GM10847 (cell line): ENCODE data around the gene MSL3B.
A peak's percentile ranks its signal among the peaks of the same experiment; 100 is the strongest.

Experiments
- POLR2A ChIP-seq: IDR thresholded peaks from 2 replicates; pipeline ENCODE4 v1.6.1; 2011; ENCODE audit not compliant: insufficient read length; ENCODE audit errors: extremely low read depth

MSL3B gene

DNA sequence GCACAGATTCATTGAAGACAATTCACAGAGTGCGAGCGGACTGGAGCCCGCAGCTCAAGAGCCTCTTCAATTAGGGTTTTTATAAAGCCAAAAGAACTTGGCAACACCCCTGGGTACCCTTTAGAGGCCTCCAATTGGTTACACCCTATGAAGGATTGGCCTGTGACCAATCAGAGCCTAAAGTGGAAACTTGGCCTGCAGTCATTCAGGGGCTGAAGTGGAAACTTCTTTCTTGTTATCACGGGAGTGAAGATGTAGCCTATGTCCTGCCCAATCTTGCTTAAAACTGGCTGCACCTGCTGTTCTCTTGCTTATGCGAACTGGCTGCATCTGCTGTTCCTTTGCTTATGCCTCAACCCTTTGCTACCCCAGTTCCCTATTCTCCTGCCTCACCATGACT, 12.0 kb downstream of the MSL3B start:
- TF ChIP-seq POLR2A: no peak

DNA sequence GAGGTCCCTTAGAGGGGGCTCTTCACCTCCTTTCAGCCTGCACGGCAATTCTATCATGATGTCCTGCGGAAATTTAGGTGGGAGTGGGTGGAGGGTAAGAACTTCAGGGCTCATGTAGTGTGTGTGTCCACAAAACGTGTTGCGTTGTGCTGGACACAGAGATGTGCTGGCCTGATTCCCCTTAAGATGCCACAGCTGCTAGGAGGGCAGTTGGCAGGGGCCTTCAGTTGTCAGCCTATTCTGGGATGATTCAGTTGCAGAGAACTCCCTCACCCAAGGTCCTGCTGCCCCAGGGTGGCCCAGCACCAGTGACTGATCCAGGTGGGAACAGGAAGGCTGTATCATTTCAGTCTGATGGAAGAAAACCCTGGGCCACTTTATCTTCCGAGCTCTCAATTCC, 12.8 kb downstream of the MSL3B start:
- TF ChIP-seq POLR2A: no peak

DNA sequence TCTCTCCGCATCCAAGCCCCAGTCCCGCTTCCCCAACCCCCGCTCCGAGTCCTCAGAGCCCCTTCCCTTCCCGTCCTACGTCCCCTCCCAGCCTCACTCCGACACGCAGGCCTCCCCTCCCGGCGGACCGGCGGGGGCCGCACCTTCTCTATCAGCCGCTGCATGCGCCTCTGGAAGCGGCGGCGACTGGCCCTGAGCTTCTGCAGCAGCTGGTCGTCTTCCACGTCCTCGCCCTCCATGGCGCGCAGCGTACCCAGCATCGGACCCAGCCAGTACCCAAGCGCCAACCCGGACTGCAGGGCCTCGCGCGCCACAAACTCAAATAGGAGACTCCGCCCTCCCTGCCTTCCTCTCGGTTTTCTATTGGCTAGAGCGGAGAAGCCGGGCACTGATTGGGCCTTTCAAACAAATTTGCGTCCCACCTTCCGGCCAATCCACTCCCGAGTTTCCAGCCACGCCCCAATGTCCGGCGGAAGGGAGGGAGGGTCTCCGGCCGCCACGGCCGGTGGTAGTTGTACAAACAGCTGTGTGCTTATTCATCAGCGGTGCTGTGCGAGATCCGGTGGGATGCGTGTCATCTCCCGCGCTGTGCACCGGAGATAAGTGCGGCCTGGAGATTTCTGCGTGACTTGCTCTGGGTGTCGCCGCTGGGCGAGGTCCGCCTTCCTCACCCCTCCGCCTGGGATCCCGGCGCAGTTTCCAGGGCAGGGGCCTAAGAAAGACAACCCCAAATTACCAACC, 13.8 kb downstream of the MSL3B start, which contains the start of gene HJURP:
TSS of gene HJURP (minus strand) at position 295 of the 741 bp plus-strand sequence. CDS start at position 260, 35 bp downstream.
- peak; percentile 77 for TF ChIP-seq POLR2A

DNA sequence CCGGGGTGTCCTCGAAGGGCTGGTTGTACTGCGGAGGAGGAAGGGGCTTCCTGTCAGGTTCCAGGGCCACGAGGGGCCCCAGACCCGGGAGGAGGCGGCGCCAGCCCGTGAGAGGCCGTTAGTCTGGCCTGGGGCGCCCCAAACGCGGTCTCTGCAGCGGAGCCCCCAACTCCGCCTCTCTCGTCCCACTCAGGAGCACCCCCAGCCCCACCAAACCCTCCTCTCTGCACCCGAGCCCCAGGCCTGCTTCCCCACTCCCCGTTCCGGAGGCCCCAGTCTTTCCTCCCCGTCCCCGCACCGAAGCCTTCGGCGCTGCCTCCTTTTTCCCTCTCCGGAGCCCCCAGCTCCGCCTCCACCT, 14.3 kb downstream of the MSL3B start:
- TF ChIP-seq POLR2A: no peak

DNA sequence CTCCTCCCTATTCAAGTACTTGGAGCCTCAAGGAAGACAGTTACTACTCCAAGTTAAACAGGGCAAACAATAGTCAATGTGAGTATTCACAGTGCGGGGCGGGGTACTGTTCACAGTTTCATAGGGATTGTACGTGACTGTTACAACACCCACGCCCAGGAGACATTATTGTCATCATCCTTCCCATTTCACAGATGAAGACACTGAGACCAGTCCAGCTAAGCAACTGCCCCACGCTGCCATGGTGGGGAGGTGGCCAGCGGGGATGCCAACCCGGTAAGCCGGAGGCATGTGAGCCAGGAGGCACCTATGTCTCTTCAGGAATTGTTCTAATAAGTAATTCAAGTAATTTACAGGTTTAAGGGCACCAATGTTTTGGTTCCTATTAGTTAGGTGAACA, 14.8 kb downstream of the MSL3B start:
- no peak for TF ChIP-seq POLR2A

DNA sequence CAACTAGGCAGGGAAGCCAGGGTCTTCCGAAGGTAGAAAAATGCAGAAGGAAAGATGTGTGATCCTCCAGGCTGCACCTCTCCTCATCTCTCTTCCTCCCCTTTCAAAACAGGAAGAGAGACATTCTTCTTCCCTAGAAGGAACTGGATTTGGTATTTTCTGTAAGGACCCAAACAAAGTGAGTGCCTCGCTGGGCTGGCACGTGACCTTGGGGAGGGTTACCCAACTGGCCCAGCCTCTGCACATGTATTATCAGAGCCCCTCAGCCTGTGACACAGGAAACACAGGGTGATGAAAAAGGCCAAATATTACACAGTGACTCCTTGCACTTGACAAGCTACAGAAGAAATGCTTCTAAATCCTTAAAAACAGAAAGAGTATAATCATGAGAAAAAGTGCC, 16.1 kb downstream of the MSL3B start:
- no peak for TF ChIP-seq POLR2A

DNA sequence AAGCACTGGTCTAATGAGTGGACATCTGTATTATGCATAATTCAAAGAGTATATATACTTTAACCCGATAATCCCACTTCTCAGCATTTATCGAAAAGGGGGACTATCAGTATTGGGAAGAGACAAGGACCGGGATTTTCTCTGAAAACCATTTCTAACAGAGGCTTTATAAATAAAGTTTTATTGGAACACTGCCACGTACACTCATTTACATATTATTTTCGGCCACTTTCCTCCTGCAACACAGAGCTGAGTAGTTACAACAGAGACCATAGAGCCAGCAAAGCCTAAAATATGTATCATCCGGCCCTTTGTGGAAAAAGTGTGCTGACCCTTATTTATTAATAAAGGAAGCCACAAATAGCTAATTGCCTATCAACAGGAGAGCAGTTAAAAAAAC, 17.0 kb downstream of the MSL3B start:
- no peak for TF ChIP-seq POLR2A

DNA sequence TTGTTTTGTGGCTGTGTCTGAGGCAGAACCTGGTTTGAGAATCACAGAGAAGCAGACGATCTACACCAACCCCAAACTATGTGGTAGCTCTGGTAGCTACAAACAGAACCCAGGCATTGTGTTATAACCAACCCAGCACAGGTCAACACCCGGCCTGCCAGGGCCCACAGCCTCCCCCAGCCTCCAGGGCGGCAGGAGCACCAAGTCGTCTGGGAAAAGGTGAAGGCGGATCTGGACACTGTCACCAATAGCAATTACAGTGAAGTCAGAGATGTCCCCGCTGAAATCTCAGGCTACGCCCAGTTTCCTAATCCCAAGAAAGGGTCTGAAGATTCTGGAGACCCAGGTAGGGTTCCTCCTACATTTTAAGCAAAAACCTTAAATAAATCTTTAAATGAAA, 17.4 kb downstream of the MSL3B start:
- TF ChIP-seq POLR2A: no peak

DNA sequence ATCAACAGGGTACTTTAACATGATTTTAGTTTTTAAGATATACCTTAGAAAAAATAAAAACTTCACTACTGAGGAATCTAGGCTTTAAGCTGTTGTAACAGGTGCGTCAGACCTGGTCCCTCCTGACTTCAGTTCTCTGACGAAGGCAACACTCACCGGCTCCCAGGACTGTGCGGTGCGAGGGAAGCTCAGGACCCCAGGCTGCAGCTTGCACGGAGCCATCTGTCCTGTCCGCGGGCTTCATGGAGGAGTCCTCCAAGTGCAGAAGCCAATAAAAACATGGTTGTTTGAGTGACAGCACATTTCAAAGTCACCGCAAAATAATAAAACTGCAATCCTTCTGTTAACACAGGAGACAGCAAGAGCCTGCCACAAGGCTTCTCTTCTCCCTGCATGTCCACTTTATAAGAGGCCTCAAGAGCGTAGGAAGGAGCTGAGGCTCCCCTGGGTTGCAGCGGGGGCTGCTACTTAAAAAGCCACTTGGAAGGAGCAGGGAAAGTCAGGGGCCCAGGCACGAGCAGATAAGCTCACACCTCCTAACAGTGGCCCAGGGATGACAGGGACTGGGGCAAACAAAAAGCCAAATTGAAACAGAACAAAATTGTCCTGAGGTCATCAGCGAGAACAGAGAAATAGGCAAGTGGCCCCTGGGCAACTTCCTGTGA, 18.4 kb downstream of the MSL3B start:
- no peak for TF ChIP-seq POLR2A

DNA sequence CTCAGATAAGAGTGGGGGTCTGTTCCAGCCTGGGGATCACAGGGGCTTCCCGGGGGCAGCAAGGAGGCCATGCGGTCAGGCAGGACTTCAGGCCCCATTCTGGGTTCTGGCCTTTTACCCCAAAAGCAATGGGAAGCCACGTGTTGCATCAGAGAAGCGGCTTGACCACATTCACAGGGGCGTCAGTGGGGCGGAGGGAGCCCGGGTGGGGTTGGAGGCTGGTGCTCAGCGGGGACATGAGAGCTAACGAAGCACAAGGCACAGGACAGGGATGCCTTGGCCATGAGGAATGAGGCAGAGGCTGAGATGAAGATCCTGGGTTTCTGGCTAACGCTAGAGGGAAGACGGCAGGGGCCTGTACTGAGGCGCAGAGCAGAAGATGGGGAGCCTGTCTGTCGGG, 19.9 kb downstream of the MSL3B start:
- TF ChIP-seq POLR2A: no peak

DNA sequence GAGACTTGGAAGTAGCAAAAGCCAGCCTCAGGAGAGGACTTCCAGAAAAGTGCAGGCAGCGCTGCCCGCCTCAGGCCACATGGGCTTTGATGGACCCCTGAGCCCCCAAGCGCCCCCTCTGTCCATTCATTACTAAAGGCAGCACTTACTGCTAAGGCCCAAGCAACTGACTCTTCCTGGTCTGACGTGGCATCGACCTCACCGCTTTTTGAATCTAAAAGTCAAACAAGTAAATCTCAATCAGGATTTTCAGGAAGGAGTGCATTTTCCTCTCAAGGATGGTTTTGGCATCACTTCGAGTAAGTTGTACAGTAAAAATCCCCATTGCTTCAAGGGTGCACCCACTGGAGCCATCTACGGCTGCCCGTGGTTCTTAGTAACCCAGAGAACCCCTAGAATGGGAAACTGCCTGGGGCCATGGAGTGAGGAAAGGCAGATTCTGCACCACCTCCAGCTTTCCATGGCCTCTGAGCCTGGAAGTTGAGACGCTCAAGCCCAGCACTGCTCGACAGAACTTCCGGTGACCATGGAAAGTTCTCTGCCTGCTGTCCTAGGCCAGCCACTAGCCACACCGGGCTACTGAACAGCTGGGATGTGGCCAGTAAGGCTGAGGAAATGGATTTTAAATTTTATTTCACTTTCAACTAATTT, 20.8 kb downstream of the MSL3B start:
- TF ChIP-seq POLR2A: no peak

DNA sequence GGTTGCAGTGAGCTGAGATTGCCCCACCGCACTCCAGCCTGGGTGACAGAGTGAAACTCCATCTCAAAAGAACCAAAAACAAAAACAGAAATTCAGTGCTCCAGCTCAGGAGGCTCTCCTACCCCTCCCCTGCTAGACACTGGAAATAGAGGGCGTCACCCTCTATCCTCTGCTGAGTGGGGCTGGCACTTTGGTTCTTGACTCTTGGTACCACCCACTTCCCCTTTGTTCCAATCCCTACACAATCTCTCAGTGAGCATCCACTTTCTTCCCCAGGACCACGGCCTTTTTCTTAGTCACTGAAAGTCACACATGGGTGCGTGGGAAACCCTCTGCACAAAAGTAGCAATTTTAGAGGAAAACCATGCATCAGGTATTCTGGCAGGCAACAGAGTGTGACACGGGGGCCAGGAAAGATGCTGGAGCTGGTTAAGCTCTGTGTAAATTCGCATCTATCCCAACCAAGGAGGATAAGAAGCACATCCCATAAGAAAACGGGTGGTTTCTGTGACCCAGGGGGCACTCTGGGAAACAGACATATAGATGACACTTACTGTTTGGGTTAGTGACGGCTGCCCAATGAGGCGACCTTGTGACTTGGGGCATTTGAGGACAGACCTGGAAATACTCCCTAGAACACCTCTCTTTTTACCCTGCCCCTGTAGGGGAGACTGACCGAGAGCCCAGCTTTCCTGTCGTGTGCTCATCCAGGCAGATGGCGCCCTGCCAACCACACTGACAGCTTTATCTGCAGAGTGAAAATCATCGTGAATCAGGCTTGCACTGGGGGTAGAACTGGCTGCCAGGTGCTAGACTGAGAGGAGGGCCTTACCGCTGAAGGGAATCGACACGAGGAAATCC, 21.6 kb downstream of the MSL3B start:
- no peak for TF ChIP-seq POLR2A

DNA sequence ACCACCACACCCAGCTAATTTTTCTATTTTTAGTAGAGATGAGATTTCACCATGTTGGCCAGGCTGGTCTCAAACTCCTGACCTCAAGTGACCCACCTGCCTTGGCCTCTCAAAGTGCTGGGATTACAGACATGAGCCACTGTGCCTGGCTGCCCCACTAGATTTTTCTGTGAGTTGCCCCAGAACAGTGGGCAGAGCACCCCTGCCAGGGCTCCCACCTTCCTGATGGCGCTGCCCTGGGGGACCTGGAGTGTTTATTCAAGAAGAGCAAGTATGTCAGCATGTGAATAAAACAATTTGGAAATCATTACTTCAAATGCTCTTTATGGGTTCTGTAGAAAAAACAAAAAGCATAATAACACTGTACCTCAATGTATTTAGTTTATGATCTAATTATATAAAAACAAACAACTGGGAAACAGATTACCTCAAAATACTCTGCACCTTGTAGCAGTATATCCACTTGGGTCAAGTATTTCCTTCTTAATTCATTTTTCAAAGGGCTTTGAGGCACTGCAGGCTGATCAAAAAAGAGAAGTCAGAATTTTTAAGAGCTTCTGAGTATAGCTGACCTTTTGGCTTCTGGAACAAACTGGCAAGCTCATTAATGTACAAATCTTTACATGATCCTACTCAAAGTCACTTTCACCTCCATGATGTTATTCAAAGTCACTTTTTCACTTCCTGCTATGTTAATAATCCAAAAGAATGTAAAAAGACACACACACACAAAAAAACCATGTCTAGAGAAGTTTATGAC, 22.7 kb downstream of the MSL3B start:
- TF ChIP-seq POLR2A: no peak

DNA sequence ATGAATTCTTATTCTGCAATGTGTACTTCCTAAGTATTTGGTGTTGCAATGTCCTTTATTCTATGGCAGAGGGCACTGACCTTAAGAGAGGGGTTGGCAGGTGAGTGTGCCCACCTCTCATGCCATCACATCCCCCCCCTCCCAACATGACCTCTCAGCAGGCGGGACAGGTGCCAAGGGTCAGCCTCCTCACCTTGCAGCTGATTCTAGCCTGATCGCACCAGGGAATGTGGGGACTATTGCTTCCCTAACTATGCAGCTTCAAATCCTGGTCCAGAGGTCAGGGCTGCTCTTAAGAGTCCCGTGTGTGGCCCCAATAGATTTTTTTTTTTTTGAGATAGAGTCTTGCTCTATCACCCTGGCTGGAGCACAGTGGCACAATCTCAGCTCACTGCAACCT, 23.4 kb downstream of the MSL3B start:
- no peak for TF ChIP-seq POLR2A
